Erythroblast (primary cell): Measurements from ENCODE around the gene ANKRD33B.

ENCODE experiments used
- GATA1 ChIP-seq: IDR thresholded peaks from 2 replicates; pipeline ENCODE4 v1.6.1; 2011; ENCODE audit warnings: low read depth, mild to moderate bottlenecking, control low read depth, low read length, moderate library complexity
- POLR2A ChIP-seq: IDR thresholded peaks from 2 replicates; pipeline ENCODE4 v1.6.1; 2011; ENCODE audit warnings: mild to moderate bottlenecking, low read length

DNA sequence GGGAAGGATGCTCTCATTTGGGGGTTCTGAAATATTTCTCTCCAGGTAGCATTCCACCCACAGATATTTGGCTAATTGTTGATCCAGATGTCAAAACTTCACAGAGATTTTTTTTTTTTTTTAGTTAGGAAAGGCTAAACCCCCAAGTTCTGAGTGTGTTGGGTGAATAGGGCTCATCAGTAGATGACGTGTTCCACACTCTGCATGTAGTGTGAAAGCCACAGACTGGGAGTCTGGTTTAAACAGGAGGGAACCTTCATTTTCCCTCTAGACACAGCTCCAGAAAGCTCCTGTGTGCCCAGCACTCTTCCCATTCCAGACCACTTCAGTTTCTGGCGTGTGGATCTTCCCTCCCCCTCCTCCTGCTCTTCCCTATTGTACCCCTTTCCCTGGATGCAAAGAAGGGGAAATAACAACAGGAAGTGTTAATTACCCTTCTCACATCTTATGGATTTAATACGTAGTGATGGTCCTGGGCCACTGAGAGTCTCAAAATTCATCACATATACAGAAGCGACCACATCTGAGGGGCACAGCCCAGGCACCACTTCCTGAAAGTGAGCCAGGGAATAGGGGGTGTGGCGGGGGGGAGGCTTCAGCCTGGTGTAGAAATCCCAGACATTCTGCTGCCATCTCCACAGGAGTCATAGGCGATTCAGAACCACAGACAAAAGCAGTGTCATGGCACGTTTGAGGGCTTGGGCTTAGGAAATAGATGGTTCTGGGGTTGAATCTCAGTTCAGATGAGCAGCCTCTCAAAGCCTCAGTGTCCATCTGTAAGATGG lies 132.1 kb downstream of the ANKRD33B start:
- TF ChIP-seq POLR2A (no peak), GATA1 (no peak)
